ENCODE measurements around the gene ZNF777.

The ZNF777 gene

GRCh38 chr7:149444287-149444686, 16.6 kb downstream of the ZNF777 start:
- Mint-ChIP-seq H3K27me3 (ENCODE audit: low read depth, poor library complexity) (no peaks in the 10 kb centered on the region), H3K36me3 (ENCODE audit: low read depth) (peaks cover 42% of the 10 kb centered on the region), H3K9me3 (no peaks in the 10 kb centered on the region), H3K4me1 (no peaks in the 10 kb centered on the region), H3K4me3 (no peak overlapping the region), H3K27ac (no peak overlapping the region)
- TF ChIP-seq CTCF (IDR thresholded peaks at IDR 0.05) = no peak
- DNase-seq = no peak

DNA sequence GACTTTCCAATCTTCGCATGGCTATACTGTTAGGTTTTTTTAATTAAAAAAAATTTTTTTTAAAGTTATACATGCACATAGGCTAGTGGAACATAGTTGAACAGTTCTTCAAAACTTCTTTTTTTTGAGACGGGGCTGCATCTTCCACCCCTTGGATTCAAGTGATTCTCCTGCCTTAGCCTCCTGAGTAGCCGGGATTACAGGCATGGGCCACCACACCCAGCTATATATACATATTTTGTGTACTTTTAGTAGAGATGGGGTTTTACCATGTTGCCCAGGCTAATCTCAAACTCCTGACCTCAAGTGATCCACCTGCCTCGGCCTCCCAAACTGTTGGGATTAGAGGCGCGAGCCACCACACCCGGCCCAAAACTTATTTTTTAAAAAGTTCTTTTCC, 17.3 kb downstream of the ZNF777 start:
- no peak for TF ChIP-seq CTCF (IDR thresholded peaks at IDR 0.05)
- DNase-seq = no peak
- no peak overlapping the region for H3K27ac Mint-ChIP-seq

DNA sequence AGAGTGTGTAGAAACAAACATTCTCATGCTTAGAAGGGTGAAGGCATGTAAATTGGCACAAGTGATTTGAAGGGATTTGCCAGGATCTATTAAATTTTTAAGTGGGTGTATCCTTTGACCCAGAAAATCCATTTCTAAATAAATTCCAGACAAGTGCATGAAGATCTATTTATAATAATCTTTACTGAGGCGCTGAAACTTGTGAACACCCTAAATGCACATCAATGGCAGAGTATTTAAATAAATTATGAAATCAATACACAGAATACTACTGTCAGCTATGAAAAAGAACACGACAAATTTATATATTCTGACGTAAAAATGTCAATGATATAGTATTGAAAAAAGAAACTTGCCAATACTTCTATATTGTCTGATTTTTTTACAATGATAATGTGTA, 17.9 kb downstream of the ZNF777 start:
- no peaks in the 10 kb centered on the region for H3K9me3 Mint-ChIP-seq
- TF ChIP-seq CTCF (IDR thresholded peaks at IDR 0.05) = no peak
- no peaks in the 10 kb centered on the region for H3K4me1 Mint-ChIP-seq
- no peak overlapping the region for H3K4me3 Mint-ChIP-seq
- no peaks in the 10 kb centered on the region for H3K27me3 Mint-ChIP-seq (ENCODE audit: low read depth, poor library complexity)
- H3K27ac Mint-ChIP-seq = no peak overlapping the region
- H3K36me3 Mint-ChIP-seq (ENCODE audit: low read depth) = peaks cover 53% of the 10 kb centered on the region
- no peak for DNase-seq

More for the DNA sequence above, 17.3 kb downstream of the ZNF777 start:
- H3K36me3 Mint-ChIP-seq (ENCODE audit: low read depth) = peaks cover 49% of the 10 kb centered on the region
- no peaks in the 10 kb centered on the region for H3K4me1 Mint-ChIP-seq
- H3K9me3 Mint-ChIP-seq = no peaks in the 10 kb centered on the region
- H3K4me3 Mint-ChIP-seq = no peak overlapping the region
- no peaks in the 10 kb centered on the region for H3K27me3 Mint-ChIP-seq (ENCODE audit: low read depth, poor library complexity)

DNA sequence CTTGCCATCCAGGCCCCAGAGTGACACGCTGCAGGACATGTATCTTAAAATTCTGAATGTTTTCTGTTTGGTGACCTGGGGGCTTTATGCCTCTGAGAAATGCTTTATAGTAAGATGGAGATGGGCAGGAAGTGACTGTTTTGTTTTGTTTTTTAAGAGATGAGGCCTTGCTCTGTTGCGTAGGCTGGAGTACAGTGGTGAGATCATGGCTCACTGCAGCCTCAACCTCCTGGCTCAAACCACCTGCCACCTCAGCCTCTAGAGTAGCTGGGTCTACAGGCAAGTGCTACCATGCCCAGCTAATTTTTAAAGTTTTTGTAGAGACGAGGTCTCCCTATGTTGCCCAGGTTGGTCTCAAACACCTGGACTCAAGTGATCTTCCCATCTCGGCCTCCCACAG, 20.6 kb downstream of the ZNF777 start:
- Mint-ChIP-seq H3K9me3 (no peaks in the 10 kb centered on the region), H3K4me3 (no peak overlapping the region), H3K4me1 (no peaks in the 10 kb centered on the region), H3K36me3 (ENCODE audit: low read depth) (peaks cover 50% of the 10 kb centered on the region), H3K27me3 (ENCODE audit: low read depth, poor library complexity) (no peaks in the 10 kb centered on the region), H3K27ac (no peak overlapping the region)
- TF ChIP-seq CTCF (IDR thresholded peaks at IDR 0.05) = no peak
- DNase-seq = no peak

DNA sequence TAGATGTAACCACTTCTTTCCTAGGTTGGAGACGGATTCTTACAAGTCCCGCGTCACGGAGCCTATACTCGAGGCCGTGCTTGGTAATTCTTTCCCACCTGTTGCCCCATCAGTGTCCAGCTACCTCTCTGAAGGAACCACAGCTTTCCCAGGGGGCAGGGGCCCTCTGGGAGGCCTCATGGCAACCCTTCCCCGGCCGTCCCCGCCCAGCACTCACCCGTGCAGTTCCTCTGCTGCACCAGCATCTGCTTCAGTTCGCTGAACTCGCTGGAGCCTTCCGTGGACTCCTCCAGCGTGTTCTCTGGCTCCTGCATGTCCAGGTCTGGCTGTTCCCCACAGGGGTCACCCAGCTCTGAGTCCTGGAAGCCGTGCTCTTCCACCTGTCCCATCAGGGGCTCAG, 24.5 kb downstream of the ZNF777 start:
- no peak for TF ChIP-seq CTCF (IDR thresholded peaks at IDR 0.05)
- H3K36me3 Mint-ChIP-seq (ENCODE audit: low read depth) = peaks cover 67% of the 10 kb centered on the region

GRCh38 chr7:149433124-149433523, 27.7 kb downstream of the ZNF777 start:
- Mint-ChIP-seq H3K4me3 (no peak overlapping the region), H3K27ac (no peak overlapping the region), H3K36me3 (ENCODE audit: low read depth) (peaks cover 71% of the 10 kb centered on the region), H3K27me3 (ENCODE audit: low read depth, poor library complexity) (no peaks in the 10 kb centered on the region), H3K4me1 (no peaks in the 10 kb centered on the region), H3K9me3 (no peaks in the 10 kb centered on the region)
- no peak for DNase-seq
- no peak for TF ChIP-seq CTCF (IDR thresholded peaks at IDR 0.05)

More for the DNA sequence above, 24.5 kb downstream of the ZNF777 start:
- Mint-ChIP-seq H3K4me1 (no peaks in the 10 kb centered on the region), H3K27me3 (ENCODE audit: low read depth, poor library complexity) (no peaks in the 10 kb centered on the region), H3K4me3 (no peak overlapping the region), H3K9me3 (no peaks in the 10 kb centered on the region), H3K27ac (no peak overlapping the region)
- DNase-seq = no peak

Data from nephron progenitor cell (in vitro differentiated cells).